K562 (cell line): ENCODE results near the gene LMF2.

Experiments
- CTCF ChIP-seq, 3 experiments: IDR thresholded peaks in 2 of 3; conservative IDR thresholded peaks in 1 of 3; 2 replicates each; pipeline ENCODE4 v1.5.1; 2011 to 2012; ENCODE audit warnings: low read length in 3 of 3, mild to moderate bottlenecking in 3 of 3, control low read depth in 2 of 3, improper control_type of control experiment in 1 of 3, inconsistent platforms in 1 of 3, low read depth in 1 of 3, mixed read lengths in 1 of 3, moderate library complexity in 1 of 3; ENCODE audit not compliant: insufficient read depth in 2 of 3
- RAD21 ChIP-seq, 2 experiments: fragments of 250-450 bp in 1 of 2; fragments of 450-650 bp in 1 of 2; sonication (Bioruptor Pico) in 1 of 2; formaldehyde crosslinking in 1 of 2; IDR thresholded peaks in 1 of 2; conservative IDR thresholded peaks in 1 of 2; 2 replicates each; pipeline versions ENCODE4 v1.4.0 to v1.8.0; 2020 to 2022; ENCODE audit warnings: mild to moderate bottlenecking in 2 of 2, moderate library complexity in 1 of 2
- SMAD2 ChIP-seq: fragments of 150-350 bp; IDR thresholded peaks from 2 replicates; pipeline ENCODE4 v1.6.1; 2014; ENCODE audit warnings: low read depth, mild to moderate bottlenecking, low read length
- SP2 ChIP-seq: IDR thresholded peaks from 2 replicates; pipeline ENCODE4 v1.6.1; 2011; ENCODE audit warnings: mild to moderate bottlenecking, low read depth, low read length, moderate library complexity; ENCODE audit not compliant: poor library complexity, severe bottlenecking; ENCODE audit errors: extremely low read depth
- ZBTB2 ChIP-seq: fragments of 450-650 bp; IDR thresholded peaks from 2 replicates; pipeline ENCODE4 v1.6.1; 2016; ENCODE audit warnings: antibody characterized with exemption
- ZNF561 ChIP-seq: fragments of 450-650 bp; formaldehyde crosslinking; conservative IDR thresholded peaks from 2 replicates; pipeline ENCODE4 v1.4.0; 2020; ENCODE audit warnings: mild to moderate bottlenecking, moderate library complexity

DNA sequence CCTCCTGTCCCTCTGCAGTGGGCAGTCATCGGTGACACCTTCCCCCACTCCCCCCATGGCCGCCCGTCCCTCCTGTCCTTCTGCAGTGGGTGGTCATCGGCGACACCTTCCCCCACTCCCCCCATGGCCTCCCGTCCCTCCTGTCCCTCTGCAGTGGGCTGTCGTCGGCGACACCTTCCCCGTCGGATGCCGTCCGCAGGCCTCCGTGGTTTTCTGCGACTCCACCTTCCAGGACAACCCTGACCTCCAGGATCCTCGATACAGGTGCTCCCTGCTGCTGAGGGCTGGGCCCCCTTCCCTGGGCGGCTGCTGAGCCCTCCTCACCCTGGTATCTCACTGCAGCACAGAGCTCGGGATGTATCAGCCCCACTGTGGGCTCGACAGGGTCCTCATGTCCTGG, 18.6 kb downstream of the LMF2 start:
- TF ChIP-seq ZBTB2 (no peak), SP2 (no peak), CTCF (IDR thresholded peaks at IDR 0.05 in 2 of 3, conservative IDR thresholded peaks at IDR 0.05 in 1 of 3; ENCODE audit: insufficient read depth in 2 of 3, low read depth in 1 of 3, low read length in 3 of 3) (no peak), SMAD2 (no peak), RAD21 (CRISPR knock-in tag; conservative IDR thresholded peaks at IDR 0.05 in 1 of 2, IDR thresholded peaks at IDR 0.05 in 1 of 2) (no peak), ZNF561 (CRISPR knock-in tag) (no peak)
